ENCODE measurements around the gene TACR1. TPM values are rescaled to one million over a fixed set of nuclear protein-coding genes. Genes with fewer than 3 reads are reported as not detected.

TACR1 gene
- polyA plus RNA-seq, 1 donor from 2014 or later = 0.78 TPM

- TF ChIP-seq POLR2AphosphoS5 (IDR thresholded peaks at IDR 0.05) (no peak), TAF1 (IDR thresholded peaks at IDR 0.05; ENCODE audit: low read depth) (no peak), EP300 (conservative IDR thresholded peaks at IDR 0.05; ENCODE audit: poor library complexity, severe bottlenecking) (no peak), MXI1 (conservative IDR thresholded peaks at IDR 0.05; ENCODE audit: poor library complexity, severe bottlenecking) (no peak), RAD21 (conservative IDR thresholded peaks at IDR 0.05) (no peak), EZH2 (IDR thresholded peaks at IDR 0.05; ENCODE audit: borderline replicate concordance, insufficient read depth, low read length, poor library complexity, severe bottlenecking) (no peak), CTCF (IDR thresholded peaks at IDR 0.05; ENCODE audit: poor library complexity, severe bottlenecking) (no peak), SMC3 (conservative IDR thresholded peaks at IDR 0.05; ENCODE audit: poor library complexity) (no peak)
- TF ChIP-seq, protein P1, sequence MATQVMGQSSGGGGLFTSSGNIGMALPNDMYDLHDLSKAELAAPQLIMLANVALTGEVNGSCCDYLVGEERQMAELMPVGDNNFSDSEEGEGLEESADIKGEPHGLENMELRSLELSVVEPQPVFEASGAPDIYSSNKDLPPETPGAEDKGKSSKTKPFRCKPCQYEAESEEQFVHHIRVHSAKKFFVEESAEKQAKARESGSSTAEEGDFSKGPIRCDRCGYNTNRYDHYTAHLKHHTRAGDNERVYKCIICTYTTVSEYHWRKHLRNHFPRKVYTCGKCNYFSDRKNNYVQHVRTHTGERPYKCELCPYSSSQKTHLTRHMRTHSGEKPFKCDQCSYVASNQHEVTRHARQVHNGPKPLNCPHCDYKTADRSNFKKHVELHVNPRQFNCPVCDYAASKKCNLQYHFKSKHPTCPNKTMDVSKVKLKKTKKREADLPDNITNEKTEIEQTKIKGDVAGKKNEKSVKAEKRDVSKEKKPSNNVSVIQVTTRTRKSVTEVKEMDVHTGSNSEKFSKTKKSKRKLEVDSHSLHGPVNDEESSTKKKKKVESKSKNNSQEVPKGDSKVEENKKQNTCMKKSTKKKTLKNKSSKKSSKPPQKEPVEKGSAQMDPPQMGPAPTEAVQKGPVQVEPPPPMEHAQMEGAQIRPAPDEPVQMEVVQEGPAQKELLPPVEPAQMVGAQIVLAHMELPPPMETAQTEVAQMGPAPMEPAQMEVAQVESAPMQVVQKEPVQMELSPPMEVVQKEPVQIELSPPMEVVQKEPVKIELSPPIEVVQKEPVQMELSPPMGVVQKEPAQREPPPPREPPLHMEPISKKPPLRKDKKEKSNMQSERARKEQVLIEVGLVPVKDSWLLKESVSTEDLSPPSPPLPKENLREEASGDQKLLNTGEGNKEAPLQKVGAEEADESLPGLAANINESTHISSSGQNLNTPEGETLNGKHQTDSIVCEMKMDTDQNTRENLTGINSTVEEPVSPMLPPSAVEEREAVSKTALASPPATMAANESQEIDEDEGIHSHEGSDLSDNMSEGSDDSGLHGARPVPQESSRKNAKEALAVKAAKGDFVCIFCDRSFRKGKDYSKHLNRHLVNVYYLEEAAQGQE (IDR thresholded peaks at IDR 0.05; ENCODE audit: borderline replicate concordance) = no peak
- H3K27me3 ChIP-seq (ENCODE audit: insufficient read depth, low read depth, low read length) = no peaks in the 10 kb centered on the region
- no peaks in the 10 kb centered on the region for H4K20me1 ChIP-seq (ENCODE audit: insufficient read depth)
- no peaks in the 10 kb centered on the region for H3K79me2 ChIP-seq (replicated peaks; ENCODE audit: insufficient read depth, low read length)
- no peak overlapping the region for H3K4me2 ChIP-seq (ENCODE audit: low read length)
- no peaks in the 10 kb centered on the region for H3K9me3 ChIP-seq (ENCODE audit: low read length)
- no peak overlapping the region for H3K9ac ChIP-seq (ENCODE audit: low read length)
- no peaks in the 10 kb centered on the region for H3K9me2 ChIP-seq (ENCODE audit: insufficient read depth, low read length)
- H3K36me3 ChIP-seq (ENCODE audit: insufficient read depth, low read length) = no peaks in the 10 kb centered on the region
- no peak overlapping the region for H2AFZ ChIP-seq (ENCODE audit: low read depth, low read length)
- no peaks in the 10 kb centered on the region for H3F3A ChIP-seq (ENCODE audit: insufficient read depth, low read length, poor library complexity, severe bottlenecking)
- H3K27ac ChIP-seq (ENCODE audit: low read length) = no peak overlapping the region
- H3K4me3 ChIP-seq (ENCODE audit: low read length) = no peak overlapping the region
These were observed 57.2 kb downstream of the TACR1 start for GRCh38 chr2:75142081-75142480.

DNA sequence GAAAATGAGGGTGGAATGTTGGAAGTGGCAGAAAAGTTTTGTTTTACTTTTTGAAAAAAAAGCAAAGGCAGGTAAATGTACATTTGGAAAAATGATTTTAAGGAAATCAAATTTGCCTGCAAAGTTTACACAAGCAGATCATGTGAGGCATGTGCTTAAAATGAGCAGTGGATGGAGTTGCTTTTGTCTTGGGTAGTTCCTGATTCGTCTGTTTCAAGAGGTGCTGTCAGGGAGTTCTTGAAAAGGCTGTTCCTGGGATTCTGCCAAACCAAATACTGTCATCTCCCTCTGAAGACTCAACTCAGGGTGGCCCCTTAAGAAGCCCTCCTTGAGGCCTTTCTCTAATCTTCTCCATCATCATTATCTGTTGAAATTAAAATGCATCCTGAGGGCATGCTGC is 59.0 kb downstream of the TACR1 start:
- Histone ChIP-seq H4K20me1 (ENCODE audit: insufficient read depth) (no peaks in the 10 kb centered on the region), H3K9ac (ENCODE audit: low read length) (no peak overlapping the region), H3K4me3 (ENCODE audit: low read length) (no peak overlapping the region), H3K36me3 (ENCODE audit: insufficient read depth, low read length) (no peaks in the 10 kb centered on the region), H3K9me3 (ENCODE audit: low read length) (no peaks in the 10 kb centered on the region), H3K79me2 (replicated peaks; ENCODE audit: insufficient read depth, low read length) (no peaks in the 10 kb centered on the region), H3K27ac (ENCODE audit: low read length) (no peak overlapping the region), H3K9me2 (ENCODE audit: insufficient read depth, low read length) (no peaks in the 10 kb centered on the region), H3F3A (ENCODE audit: insufficient read depth, low read length, poor library complexity, severe bottlenecking) (no peaks in the 10 kb centered on the region), H2AFZ (ENCODE audit: low read depth, low read length) (no peak overlapping the region), H3K4me2 (ENCODE audit: low read length) (no peak overlapping the region), H3K27me3 (ENCODE audit: insufficient read depth, low read depth, low read length) (no peaks in the 10 kb centered on the region)
- TF ChIP-seq MXI1 (conservative IDR thresholded peaks at IDR 0.05; ENCODE audit: poor library complexity, severe bottlenecking) (no peak), POLR2AphosphoS5 (IDR thresholded peaks at IDR 0.05) (no peak), EP300 (conservative IDR thresholded peaks at IDR 0.05; ENCODE audit: poor library complexity, severe bottlenecking) (no peak), TAF1 (IDR thresholded peaks at IDR 0.05; ENCODE audit: low read depth) (no peak), CTCF (IDR thresholded peaks at IDR 0.05; ENCODE audit: poor library complexity, severe bottlenecking) (no peak), SMC3 (conservative IDR thresholded peaks at IDR 0.05; ENCODE audit: poor library complexity) (no peak), EZH2 (IDR thresholded peaks at IDR 0.05; ENCODE audit: borderline replicate concordance, insufficient read depth, low read length, poor library complexity, severe bottlenecking) (no peak), RAD21 (conservative IDR thresholded peaks at IDR 0.05) (no peak)
- TF ChIP-seq, protein P1 (IDR thresholded peaks at IDR 0.05; ENCODE audit: borderline replicate concordance) = no peak
